HFFc6 (cell line): Measurements from ENCODE around the gene RAB25. TPM values are rescaled to one million over a fixed set of nuclear protein-coding genes. Genes with fewer than 3 reads are reported as not detected.

Source experiments
- DNase-seq: peaks from one replicate; pipeline ENCODE4 v3.0.0-alpha.2; 2018
- H3K27ac Mint-ChIP-seq: 2 replicates; pipeline ENCODE4 v1.8.0; 2020; ENCODE audit warnings: mild to moderate bottlenecking, mixed read lengths
- H3K27me3 Mint-ChIP-seq: 2 replicates; pipeline ENCODE4 v1.8.0; 2021; ENCODE audit warnings: mild to moderate bottlenecking, moderate library complexity, mixed read lengths; ENCODE audit not compliant: insufficient read depth
- H3K36me3 Mint-ChIP-seq: 2 replicates; pipeline ENCODE4 v1.8.0; 2021; ENCODE audit warnings: low read depth, mixed read lengths
- H3K4me1 Mint-ChIP-seq: 2 replicates; pipeline ENCODE4 v1.8.0; 2020; ENCODE audit warnings: low read depth, mixed read lengths
- H3K4me3 Mint-ChIP-seq: 2 replicates; pipeline ENCODE4 v1.8.0; 2020; ENCODE audit warnings: mild to moderate bottlenecking, moderate library complexity, mixed read lengths
- H3K9me3 Mint-ChIP-seq: 2 replicates; pipeline ENCODE4 v1.8.0; 2020; ENCODE audit warnings: mild to moderate bottlenecking, mixed read lengths
- total RNA-seq, 6 experiments: library from RNA; stranded (reverse); fragmentation: NEBNext Ultra II Directional; extraction: Animal tissue kit (Norgen Biotek cat#: 25700); gene quantifications; 2 replicates in 1 of 6; 3 replicates in 5 of 6; pipeline ENCODE4 v1.2.3, GENCODE V29; 2021
- TF ChIP-seq, protein P1 (sequence below): fragments of 200-600 bp; sonication (generic); IDR thresholded peaks from 2 replicates; pipeline ENCODE4 v1.5.0; 2021; ENCODE audit warnings: antibody characterized with exemption, mild to moderate bottlenecking

The RAB25 gene
- total RNA-seq, 6 experiments from 2014 or later, result not detected

GRCh38 chr1:156086256-156086662 is 25.3 kb downstream of the RAB25 start:
- H3K9me3 Mint-ChIP-seq, result no peaks in the 10 kb centered on the region
- H3K36me3 Mint-ChIP-seq, result no peaks in the 10 kb centered on the region
- peaks cover 2% of the 10 kb centered on the region; the same call in 1 of the 2 replicates for H3K27me3 Mint-ChIP-seq
- no peak overlapping the region for H3K4me3 Mint-ChIP-seq
- H3K4me1 Mint-ChIP-seq, result peaks cover 33% of the 10 kb centered on the region
- H3K27ac Mint-ChIP-seq, result no peak overlapping the region
- DNase-seq, result no peak
- TF ChIP-seq, protein P1, sequence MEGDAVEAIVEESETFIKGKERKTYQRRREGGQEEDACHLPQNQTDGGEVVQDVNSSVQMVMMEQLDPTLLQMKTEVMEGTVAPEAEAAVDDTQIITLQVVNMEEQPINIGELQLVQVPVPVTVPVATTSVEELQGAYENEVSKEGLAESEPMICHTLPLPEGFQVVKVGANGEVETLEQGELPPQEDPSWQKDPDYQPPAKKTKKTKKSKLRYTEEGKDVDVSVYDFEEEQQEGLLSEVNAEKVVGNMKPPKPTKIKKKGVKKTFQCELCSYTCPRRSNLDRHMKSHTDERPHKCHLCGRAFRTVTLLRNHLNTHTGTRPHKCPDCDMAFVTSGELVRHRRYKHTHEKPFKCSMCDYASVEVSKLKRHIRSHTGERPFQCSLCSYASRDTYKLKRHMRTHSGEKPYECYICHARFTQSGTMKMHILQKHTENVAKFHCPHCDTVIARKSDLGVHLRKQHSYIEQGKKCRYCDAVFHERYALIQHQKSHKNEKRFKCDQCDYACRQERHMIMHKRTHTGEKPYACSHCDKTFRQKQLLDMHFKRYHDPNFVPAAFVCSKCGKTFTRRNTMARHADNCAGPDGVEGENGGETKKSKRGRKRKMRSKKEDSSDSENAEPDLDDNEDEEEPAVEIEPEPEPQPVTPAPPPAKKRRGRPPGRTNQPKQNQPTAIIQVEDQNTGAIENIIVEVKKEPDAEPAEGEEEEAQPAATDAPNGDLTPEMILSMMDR, result no peak

DNA sequence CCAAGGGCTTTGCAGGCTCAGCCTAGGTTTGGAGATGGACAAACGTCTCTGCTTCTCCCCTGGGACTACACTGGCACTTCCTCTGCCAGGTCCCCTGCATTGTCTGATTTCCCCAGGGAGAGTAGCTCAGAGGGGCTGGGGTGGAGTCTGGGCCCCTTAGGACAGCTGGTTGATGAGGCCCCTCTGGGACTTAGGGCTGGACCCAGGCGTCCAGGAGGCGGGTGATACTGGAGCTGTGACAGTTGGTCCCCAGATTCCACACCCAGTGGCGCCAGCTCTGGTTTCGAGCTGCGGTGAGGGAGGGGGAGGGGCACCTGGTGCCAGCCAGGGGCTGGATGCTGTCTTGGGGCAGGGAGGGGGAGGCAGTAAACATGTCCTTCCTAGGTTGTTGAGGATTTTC is 28.7 kb downstream of the RAB25 start:
- no peak for DNase-seq
- no peaks in the 10 kb centered on the region for H3K27me3 Mint-ChIP-seq
- peaks cover 17% of the 10 kb centered on the region for H3K4me1 Mint-ChIP-seq
- no peak overlapping the region for H3K27ac Mint-ChIP-seq
- no peak overlapping the region for H3K4me3 Mint-ChIP-seq
- H3K9me3 Mint-ChIP-seq, result no peaks in the 10 kb centered on the region
- TF ChIP-seq, protein P1, result no peak
- H3K36me3 Mint-ChIP-seq, result no peaks in the 10 kb centered on the region

DNA sequence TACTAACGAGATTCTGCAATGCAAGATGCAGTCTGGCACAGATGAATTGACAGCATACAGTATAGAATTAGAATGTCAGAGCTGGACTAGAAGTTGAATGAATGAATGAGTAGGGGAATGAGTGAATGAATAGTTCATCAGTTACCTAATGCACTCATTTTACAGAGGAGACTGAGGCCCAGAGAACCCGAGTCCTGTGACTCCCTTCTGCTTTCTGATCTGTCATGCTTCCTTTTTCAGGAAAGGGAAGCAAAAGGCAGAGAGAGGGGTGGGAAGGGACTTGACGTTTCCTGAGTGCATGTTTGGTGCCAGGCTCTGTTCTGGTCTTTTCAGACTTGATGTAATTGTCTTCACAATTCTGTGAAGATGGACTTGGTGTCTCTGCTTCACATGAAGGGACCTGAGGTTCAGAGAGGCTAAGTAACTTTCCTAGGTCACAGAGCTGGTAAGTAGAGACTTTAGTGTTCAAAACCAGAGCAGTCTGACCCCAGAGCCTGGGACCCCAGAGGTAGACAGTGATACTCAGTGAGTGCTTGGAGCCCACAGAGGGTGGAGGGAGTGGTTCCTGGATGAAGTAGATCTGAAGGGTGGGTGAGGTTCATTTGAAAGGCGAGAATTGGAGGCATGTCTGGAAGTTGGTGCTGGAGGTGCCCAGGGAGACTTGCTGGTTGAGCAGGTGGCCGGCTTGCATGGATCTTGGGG is 29.3 kb downstream of the RAB25 start:
- H3K9me3 Mint-ChIP-seq, result no peaks in the 10 kb centered on the region
- H3K4me1 Mint-ChIP-seq, result peaks cover 17% of the 10 kb centered on the region
- no peak overlapping the region for H3K4me3 Mint-ChIP-seq
- DNase-seq, result no peak
- TF ChIP-seq, protein P1, result no peak
- no peak overlapping the region for H3K27ac Mint-ChIP-seq
- no peaks in the 10 kb centered on the region for H3K36me3 Mint-ChIP-seq
- H3K27me3 Mint-ChIP-seq, result peaks cover 3% of the 10 kb centered on the region; the same call in 1 of the 2 replicates

DNA sequence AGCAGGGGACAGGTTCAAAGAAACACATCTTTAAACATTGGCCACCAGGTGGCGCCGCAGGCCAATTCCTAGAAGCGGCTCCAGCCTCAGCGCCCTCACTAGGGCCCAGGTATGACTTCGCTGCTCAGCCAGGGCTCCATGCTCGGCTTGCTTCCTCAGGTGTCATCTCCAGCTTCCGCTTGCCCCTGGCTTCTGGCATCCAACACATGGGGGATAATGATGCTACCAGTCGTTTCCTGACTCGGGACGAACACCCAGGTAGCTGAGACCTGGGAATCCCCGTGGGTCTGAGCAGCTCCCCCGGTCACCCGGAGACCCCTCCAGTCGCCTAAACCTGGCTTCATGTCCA is 29.9 kb downstream of the RAB25 start:
- Mint-ChIP-seq H3K27ac (no peak overlapping the region), H3K36me3 (no peaks in the 10 kb centered on the region), H3K4me1 (peaks cover 20% of the 10 kb centered on the region), H3K9me3 (no peaks in the 10 kb centered on the region), H3K4me3 (no peak overlapping the region), H3K27me3 (peaks cover 3% of the 10 kb centered on the region; the same call in 1 of the 2 replicates)
- DNase-seq, result peak; percentile 57
- TF ChIP-seq, protein P1, result peak; percentile 97

GRCh38 chr1:156091610-156092009 is 30.6 kb downstream of the RAB25 start:
- Mint-ChIP-seq H3K27me3 (peaks cover 3% of the 10 kb centered on the region; the same call in 1 of the 2 replicates), H3K4me3 (no peak overlapping the region), H3K9me3 (no peaks in the 10 kb centered on the region), H3K27ac (no peak overlapping the region), H3K4me1 (peaks cover 20% of the 10 kb centered on the region), H3K36me3 (no peaks in the 10 kb centered on the region; the same call in 1 of the 2 replicates)
- TF ChIP-seq, protein P1, result no peak
- DNase-seq, result no peak
